Fibroblast of lung (primary cell): Measurements from ENCODE around the gene CFAP74. TPM values are rescaled to one million over a fixed set of nuclear protein-coding genes. Genes with fewer than 3 reads are reported as not detected.

Experiments
- DNase-seq, 2 donors: peaks; one replicate each; pipeline versions ENCODE4 v3.0.0 to v3.0.0-alpha.2; 2010; ENCODE audit warnings: low read depth in 2 of 2
- H2AFZ ChIP-seq: 2 replicates; pipeline ENCODE4 v1.5.1; 2012; ENCODE audit warnings: low read length, control low read depth, inconsistent platforms
- H3K27ac ChIP-seq: 2 replicates; pipeline ENCODE4 v1.5.1; 2011; ENCODE audit warnings: low read length, control low read depth; ENCODE audit not compliant: insufficient read depth
- H3K27me3 ChIP-seq: 2 replicates; pipeline ENCODE4 v1.5.1; 2011; ENCODE audit warnings: mild to moderate bottlenecking, low read length; ENCODE audit not compliant: control insufficient read depth, insufficient read depth
- H3K36me3 ChIP-seq: 2 replicates; pipeline ENCODE4 v1.5.1; 2011; ENCODE audit warnings: low read length; ENCODE audit not compliant: control insufficient read depth, insufficient read depth
- H3K4me1 ChIP-seq: 2 replicates; pipeline ENCODE4 v1.5.1; 2011; ENCODE audit warnings: low read length; ENCODE audit not compliant: control insufficient read depth, insufficient read depth; ENCODE audit errors: extremely low read depth
- H3K4me2 ChIP-seq: 2 replicates; pipeline ENCODE4 v1.5.1; 2011; ENCODE audit warnings: low read length, control low read depth; ENCODE audit not compliant: insufficient read depth; ENCODE audit errors: extremely low read depth
- H3K4me3 ChIP-seq, 4 experiments: fragments of 200-600 bp in 1 of 4; sonication (generic) in 1 of 4; replicated peaks in 1 of 4; 2 replicates each; pipeline ENCODE4 v1.5.1; 2011 to 2016; ENCODE audit warnings: low read length in 4 of 4, low read depth in 3 of 4, mild to moderate bottlenecking in 3 of 4, control low read depth in 2 of 4, inconsistent platforms in 1 of 4, mixed read lengths in 1 of 4; ENCODE audit not compliant: insufficient read depth in 1 of 4; ENCODE audit errors: control extremely low read depth in 1 of 4
- H3K79me2 ChIP-seq: 2 replicates; pipeline ENCODE4 v1.5.1; 2012; ENCODE audit warnings: mild to moderate bottlenecking, low read length, inconsistent platforms; ENCODE audit not compliant: control insufficient read depth, insufficient read depth
- H3K9ac ChIP-seq: 2 replicates; pipeline ENCODE4 v1.5.1; 2011; ENCODE audit warnings: mild to moderate bottlenecking, low read length, control low read depth; ENCODE audit not compliant: insufficient read depth
- H3K9me3 ChIP-seq: 2 replicates; pipeline ENCODE4 v1.5.1; 2012; ENCODE audit warnings: low read depth, low read length; ENCODE audit not compliant: control insufficient read depth, insufficient read depth
- H4K20me1 ChIP-seq: 2 replicates; pipeline ENCODE4 v1.5.1; 2011; ENCODE audit warnings: low read length; ENCODE audit not compliant: control insufficient read depth, insufficient read depth; ENCODE audit errors: extremely low read depth
- CTCF ChIP-seq, 2 donors: IDR thresholded peaks in 1 of 2; conservative IDR thresholded peaks in 1 of 2; 1 replicate in 1 of 2; 2 replicates in 1 of 2; pipeline ENCODE4 v1.5.1; 2011 to 2012; ENCODE audit warnings: low read length in 2 of 2, control low read depth in 1 of 2, inconsistent platforms in 1 of 2, low read depth in 1 of 2, mild to moderate bottlenecking in 1 of 2
- EZH2 ChIP-seq: IDR thresholded peaks from 2 replicates; pipeline ENCODE4 v1.5.1; 2012; ENCODE audit warnings: low read length, control low read depth, mild to moderate bottlenecking; ENCODE audit errors: missing control alignments
- polyA plus RNA-seq, 2 donors: library from polyadenylated mRNA; depleted of rRNA in 1 of 2; stranded (reverse) in 1 of 2; unstranded in 1 of 2; fragments of >200 nt; gene quantifications; 2 replicates each; pipeline ENCODE4 v1.2.1, GENCODE V29; 2011 to 2012; ENCODE audit warnings: missing spikeins in 1 of 2
- total RNA-seq: library from RNA; depleted of rRNA; stranded (reverse); fragments of >200 nt; gene quantifications from 2 replicates; pipeline ENCODE4 v1.2.1, GENCODE V29; 2014

CFAP74 gene
- total and polyA plus RNA-seq, 2 donors (not counting 1 experiment from before 2014, with no cell fraction given) = not detected

DNA sequence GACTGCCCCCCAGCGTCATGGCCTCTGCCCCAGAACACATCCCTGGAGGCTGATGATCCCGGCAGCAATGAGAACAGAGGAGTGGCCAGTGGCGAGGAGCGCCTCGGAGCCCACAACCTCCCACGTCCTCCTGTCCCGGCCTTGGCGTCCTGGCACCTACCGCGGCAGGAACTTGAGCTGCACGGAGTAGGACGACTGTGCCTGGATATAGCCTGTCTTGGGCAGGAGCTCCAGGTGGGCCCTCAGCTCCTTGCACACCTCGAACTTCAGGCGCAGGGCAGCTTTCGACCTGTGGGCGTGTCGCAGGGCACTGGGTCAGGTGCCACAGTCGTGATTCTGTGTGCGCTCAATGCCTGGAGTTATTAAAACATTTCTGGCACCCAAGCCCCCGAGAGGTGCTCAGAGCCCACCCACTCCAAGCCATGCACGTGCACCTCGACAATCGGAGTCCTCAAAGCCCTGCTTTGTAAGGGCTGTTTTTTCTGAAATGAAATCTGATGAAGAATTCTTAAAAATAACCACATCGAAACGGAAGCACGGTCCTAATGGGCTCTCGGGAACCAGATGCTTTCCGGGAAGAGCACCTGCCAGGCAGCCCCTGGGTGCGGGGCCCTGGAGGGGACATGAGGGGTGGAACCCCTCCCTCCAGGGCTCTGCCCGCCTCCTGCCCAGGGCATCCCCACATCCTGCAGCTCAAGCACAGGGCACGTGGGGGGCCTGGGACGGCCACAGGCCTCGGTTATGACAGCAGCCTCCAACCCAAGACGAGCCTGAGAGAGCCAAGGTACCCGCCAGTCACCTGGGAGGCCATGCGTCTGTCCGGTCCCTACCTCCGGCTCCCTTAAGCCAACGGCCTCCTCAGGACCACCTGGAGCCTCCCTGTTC is 61.5 kb downstream of the CFAP74 start:
- no peak for DNase-seq
- no peak overlapping the region for H3K27ac ChIP-seq
- H3K27me3 ChIP-seq = no peaks in the 10 kb centered on the region
- no peak for TF ChIP-seq CTCF (conservative IDR thresholded peaks at IDR 0.05 in 1 of 2, IDR thresholded peaks at IDR 0.05 in 1 of 2; ENCODE audit: low read depth in 1 of 2, low read length in 2 of 2)
- TF ChIP-seq EZH2 = no peak
- no peaks in the 10 kb centered on the region for H3K79me2 ChIP-seq
- H4K20me1 ChIP-seq = no peaks in the 10 kb centered on the region
- no peak overlapping the region for H3K9ac ChIP-seq
- H3K4me2 ChIP-seq = no peak overlapping the region
- no peak overlapping the region for H2AFZ ChIP-seq
- no peaks in the 10 kb centered on the region for H3K36me3 ChIP-seq
- H3K4me1 ChIP-seq = no peaks in the 10 kb centered on the region
- no peak overlapping the region for H3K4me3 ChIP-seq
- H3K9me3 ChIP-seq = no peaks in the 10 kb centered on the region

DNA sequence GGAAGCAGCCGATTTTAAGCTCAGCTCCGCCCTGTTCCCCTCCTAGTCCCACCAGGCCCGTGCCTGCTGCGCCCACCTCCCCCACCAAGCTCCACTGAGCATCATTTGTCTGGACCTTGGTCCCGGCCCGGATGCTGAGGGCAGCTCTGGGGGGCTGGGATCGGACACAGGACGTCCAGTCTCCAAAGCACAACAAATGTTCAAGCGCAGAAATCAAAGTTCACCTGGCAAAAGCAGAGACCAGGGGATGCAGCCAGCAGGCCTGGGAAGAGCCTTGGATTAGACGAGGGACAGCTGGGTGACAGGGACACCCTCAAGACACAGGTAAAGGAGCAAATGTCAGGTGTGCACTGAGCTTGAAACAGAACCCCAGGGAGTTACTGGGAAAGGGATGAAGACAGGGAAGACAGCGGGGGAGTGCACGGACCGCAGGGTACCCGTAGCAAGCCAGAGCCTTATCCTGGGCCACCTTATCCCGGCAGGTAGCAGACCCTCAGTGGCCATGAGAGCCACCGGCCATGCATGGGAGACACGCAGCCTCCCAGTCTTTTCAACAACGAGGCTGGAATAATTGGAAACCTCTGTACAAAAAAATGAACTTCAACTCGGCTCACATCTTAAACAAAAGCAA is 62.3 kb downstream of the CFAP74 start:
- no peaks in the 10 kb centered on the region for H4K20me1 ChIP-seq
- no peak overlapping the region for H3K9ac ChIP-seq
- no peaks in the 10 kb centered on the region for H3K36me3 ChIP-seq
- no peaks in the 10 kb centered on the region for H3K79me2 ChIP-seq
- H3K27ac ChIP-seq = no peak overlapping the region
- no peaks in the 10 kb centered on the region for H3K27me3 ChIP-seq
- no peak overlapping the region for H3K4me3 ChIP-seq
- no peak overlapping the region for H3K4me2 ChIP-seq
- no peak for DNase-seq
- H3K4me1 ChIP-seq = no peaks in the 10 kb centered on the region
- TF ChIP-seq EZH2 (no peak), CTCF (conservative IDR thresholded peaks at IDR 0.05 in 1 of 2, IDR thresholded peaks at IDR 0.05 in 1 of 2; ENCODE audit: low read depth in 1 of 2, low read length in 2 of 2) (no peak)
- H2AFZ ChIP-seq = no peak overlapping the region
- no peaks in the 10 kb centered on the region for H3K9me3 ChIP-seq

GRCh38 chr1:1940123-1940425 is 63.5 kb downstream of the CFAP74 start:
- Histone ChIP-seq H3K9ac (no peak overlapping the region), H3K27ac (no peak overlapping the region), H3K9me3 (no peaks in the 10 kb centered on the region), H3K4me3 (no peak overlapping the region), H3K36me3 (no peaks in the 10 kb centered on the region), H3K27me3 (no peaks in the 10 kb centered on the region), H4K20me1 (no peaks in the 10 kb centered on the region), H3K79me2 (no peaks in the 10 kb centered on the region), H3K4me1 (no peaks in the 10 kb centered on the region), H2AFZ (no peak overlapping the region), H3K4me2 (no peak overlapping the region)
- no peak for TF ChIP-seq EZH2
- TF ChIP-seq CTCF (conservative IDR thresholded peaks at IDR 0.05 in 1 of 2, IDR thresholded peaks at IDR 0.05 in 1 of 2; ENCODE audit: low read depth in 1 of 2, low read length in 2 of 2) = no peak
- no peak for DNase-seq
